PC-9 (cell line): ENCODE measurements around the gene STK32A.

ENCODE experiments used
- EZH2 ChIP-seq: fragments of 200-600 bp; sonication (generic); IDR thresholded peaks from 2 replicates; pipeline ENCODE4 v1.8.0; 2017; ENCODE audit warnings: antibody characterized with exemption, low read depth
- TF ChIP-seq, protein P1 (sequence below): fragments of 200-600 bp; sonication (generic); conservative IDR thresholded peaks from 2 replicates; pipeline ENCODE4 v1.6.1; 2017; ENCODE audit warnings: mixed run types, antibody characterized with exemption, mild to moderate bottlenecking, moderate library complexity

DNA sequence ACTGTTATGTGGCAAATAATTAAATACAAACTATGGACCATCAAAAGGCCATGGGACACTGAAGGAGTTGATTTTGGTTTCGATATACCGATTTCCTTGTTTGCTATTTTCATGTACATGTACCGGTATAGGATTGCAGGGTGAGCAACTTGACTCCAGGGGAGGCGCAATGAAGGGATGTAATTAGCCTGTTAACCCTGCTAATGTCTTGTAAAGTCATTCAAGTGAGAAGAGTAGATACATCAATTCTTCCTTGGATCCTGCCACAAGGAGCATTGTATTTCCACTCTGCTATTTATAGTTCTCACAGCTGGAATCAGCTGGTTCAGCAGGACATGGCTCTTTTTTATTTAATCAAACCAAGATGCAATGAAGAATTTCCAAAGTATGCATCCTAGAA is 102.0 kb downstream of the STK32A start:
- TF ChIP-seq, protein P1, sequence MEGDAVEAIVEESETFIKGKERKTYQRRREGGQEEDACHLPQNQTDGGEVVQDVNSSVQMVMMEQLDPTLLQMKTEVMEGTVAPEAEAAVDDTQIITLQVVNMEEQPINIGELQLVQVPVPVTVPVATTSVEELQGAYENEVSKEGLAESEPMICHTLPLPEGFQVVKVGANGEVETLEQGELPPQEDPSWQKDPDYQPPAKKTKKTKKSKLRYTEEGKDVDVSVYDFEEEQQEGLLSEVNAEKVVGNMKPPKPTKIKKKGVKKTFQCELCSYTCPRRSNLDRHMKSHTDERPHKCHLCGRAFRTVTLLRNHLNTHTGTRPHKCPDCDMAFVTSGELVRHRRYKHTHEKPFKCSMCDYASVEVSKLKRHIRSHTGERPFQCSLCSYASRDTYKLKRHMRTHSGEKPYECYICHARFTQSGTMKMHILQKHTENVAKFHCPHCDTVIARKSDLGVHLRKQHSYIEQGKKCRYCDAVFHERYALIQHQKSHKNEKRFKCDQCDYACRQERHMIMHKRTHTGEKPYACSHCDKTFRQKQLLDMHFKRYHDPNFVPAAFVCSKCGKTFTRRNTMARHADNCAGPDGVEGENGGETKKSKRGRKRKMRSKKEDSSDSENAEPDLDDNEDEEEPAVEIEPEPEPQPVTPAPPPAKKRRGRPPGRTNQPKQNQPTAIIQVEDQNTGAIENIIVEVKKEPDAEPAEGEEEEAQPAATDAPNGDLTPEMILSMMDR, result no peak
- no peak for TF ChIP-seq EZH2
